GM19452 (cell line): Measurements from ENCODE around the gene HPCAL4.

ENCODE experiments used
- ATAC-seq: cut with Tn5 transposase; IDR thresholded peaks from one replicate; pipeline ENCODE4 v1.9.1; 2021; ENCODE audit not compliant: unreplicated experiment

HPCAL4 gene

GRCh38 chr1:39652554-39652953, 38.7 kb downstream of the HPCAL4 start:
- no peak for ATAC-seq

DNA sequence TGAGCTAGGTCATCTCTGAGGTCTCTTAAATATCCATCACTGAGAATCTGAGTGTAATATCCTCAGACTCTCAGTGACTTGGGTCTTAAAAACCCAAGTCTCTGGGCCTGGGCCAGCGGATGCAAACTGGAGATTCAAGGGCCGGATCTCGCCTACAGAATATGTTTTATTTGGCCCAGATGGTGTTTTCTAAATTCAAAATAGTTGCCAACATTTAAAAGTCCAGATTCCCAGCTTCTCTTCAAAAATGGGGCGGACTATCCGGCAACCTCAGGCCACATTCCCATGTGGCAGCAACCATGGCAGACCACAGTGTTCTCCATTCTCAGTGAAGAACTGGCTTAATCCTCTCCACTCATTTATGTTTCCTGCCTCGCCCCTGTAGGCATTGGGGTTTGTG, 39.1 kb downstream of the HPCAL4 start:
- ATAC-seq = no peak

- no peak for ATAC-seq
These were observed 40.8 kb downstream of the HPCAL4 start for GRCh38 chr1:39650431-39650830.

DNA sequence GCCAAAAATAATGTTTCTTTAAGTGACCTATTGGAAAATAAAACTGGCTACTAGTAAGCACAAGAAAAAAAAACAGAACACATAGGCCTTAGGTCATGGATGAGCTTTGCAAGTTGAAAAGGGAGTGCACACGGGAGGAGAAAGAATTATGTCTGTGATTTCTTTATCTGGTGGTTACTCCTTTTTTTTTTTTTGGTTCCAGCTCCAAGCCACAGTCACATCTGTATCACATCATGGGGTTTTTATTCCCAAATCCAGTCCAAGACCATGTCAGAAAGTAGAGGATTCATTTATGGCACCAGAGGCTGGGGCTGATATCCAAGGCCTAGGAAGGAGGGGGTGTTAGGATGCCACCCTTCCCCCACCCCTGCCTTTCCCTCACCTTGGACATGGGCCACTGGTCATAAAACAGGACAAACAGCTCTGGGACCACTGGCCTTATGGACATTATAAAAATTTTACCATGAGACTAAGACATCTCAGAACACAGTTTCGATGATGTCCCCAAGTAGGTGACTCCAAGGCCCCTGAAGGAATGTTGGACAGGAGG, 41.5 kb downstream of the HPCAL4 start:
- ATAC-seq = no peak

- ATAC-seq = no peak
These were observed 42.7 kb downstream of the HPCAL4 start for GRCh38 chr1:39648496-39648895.

- ATAC-seq = no peak
These were observed 44.0 kb downstream of the HPCAL4 start for GRCh38 chr1:39647247-39647646.

GRCh38 chr1:39646232-39647081, 44.8 kb downstream of the HPCAL4 start:
- no peak for ATAC-seq

- no peak for ATAC-seq
These were observed 45.7 kb downstream of the HPCAL4 start for GRCh38 chr1:39645411-39646043.

DNA sequence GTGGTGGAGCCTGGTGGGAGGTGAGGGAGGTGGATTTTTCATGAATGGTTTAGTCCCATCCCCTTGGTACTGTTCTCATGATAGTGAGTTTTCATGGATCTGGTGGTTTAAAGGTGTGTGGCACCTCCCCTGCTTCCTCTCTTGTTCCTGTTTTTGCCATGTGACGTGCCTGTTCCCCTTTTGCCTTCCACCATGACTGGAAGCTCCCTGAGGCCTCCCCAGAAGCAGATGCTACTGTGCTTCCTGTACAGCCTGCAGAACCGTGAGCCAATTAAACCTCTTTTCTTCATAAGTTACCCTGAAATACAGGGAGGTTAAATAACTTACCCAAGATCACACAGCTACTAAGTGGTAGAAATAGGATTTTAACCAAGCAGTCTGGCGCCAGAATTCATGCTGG, 47.5 kb downstream of the HPCAL4 start:
- no peak for ATAC-seq

DNA sequence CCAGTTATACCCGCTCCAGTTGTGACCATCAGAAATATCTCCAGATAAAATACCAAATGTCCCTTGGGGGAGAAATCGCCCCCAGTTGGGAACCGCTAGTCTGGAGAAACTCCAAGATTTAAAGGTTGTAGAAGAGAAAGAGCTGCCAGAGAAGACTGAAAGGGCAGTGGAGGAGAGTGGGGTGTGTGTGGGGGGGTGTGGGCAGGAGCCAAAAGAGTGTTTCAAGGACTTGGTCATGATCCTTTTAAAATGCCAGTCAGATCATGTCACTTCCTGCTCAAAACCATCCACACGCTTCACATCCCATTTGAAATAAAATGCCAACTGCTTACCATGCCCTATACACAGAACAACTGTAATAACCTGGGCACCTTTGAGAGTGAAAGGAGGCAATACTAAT, 48.4 kb downstream of the HPCAL4 start:
- no peak for ATAC-seq

DNA sequence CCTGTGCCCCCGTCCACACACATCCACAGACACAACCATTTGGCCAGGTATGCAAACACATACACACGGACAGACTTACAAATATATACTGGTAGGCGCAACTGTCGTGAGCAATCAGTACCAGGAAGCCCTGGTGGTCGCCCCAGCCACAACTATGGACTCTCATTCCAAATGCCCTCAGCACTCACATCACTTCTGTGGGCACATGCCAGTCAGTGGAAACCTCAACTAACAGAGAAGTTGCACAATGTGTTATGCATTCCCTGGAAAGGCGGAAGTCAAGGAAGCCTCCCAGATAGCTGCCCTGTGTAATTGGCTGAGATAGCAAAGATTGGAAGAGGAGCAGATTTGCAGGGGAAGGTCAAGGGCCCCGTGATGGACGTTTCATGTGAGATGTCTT, 50.4 kb downstream of the HPCAL4 start:
- ATAC-seq = no peak

DNA sequence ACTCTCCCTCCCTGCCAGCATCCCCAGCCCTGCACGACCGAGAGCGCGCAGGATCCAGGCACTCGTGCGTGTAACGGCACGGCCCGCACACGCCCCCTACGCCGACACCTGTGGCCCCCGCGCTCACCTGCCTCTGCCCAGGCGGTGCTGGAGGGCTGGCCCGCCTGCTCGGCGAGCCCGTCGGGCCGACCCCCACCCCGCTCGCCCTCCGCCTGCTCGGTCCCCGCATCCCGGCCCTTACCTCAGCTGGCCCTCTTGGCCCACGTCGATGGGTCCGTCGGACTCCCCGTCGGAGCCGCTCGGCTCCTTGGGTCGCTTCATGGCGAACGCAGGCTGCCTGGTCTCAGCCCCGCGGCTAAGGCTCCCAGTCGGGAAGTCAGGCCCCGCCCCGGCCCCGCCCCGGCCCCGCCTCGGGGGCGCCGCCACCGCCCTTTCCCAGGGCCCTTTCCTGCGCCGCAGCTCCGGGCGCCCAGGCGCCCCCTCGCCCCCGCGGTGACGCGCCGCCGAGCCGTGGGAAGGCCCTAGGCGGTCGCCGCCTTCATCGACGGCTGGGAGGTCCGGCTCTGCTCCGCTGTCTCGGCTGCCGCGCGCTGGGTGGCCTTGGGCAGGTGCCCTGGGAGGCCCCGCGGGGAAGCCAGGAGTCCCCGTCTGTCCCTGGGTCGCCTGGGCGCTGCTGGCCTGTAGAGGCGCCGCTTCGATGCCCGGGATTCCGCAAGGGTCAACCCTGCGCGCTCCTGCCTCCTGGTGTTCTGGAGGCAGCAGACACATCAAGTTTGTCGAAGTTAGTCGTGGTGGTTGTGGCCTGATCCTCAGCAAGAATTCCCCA, 51.7 kb downstream of the HPCAL4 start, which contains the start of gene HEYL:
TSS of gene HEYL (minus strand) at position 339 of the 826 bp plus-strand sequence. CDS start at position 321, 18 bp downstream.
- ATAC-seq = no peak

DNA sequence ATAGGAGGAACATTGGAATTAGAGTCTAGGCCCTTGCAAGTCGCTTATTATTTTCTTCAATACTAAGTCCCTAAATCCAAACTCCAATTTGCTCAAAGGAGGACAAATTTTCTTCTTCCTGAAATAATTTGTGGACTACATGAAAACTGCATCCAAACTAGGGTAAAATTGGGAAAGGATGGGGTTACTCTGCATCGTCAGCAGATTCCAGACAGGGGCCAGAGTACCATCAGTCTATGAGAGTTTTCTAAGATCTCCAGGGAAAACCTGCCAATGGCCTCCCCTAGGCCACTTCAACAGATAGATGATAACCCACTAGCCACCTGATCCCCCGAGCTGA, 52.3 kb downstream of the HPCAL4 start:
- ATAC-seq = no peak

DNA sequence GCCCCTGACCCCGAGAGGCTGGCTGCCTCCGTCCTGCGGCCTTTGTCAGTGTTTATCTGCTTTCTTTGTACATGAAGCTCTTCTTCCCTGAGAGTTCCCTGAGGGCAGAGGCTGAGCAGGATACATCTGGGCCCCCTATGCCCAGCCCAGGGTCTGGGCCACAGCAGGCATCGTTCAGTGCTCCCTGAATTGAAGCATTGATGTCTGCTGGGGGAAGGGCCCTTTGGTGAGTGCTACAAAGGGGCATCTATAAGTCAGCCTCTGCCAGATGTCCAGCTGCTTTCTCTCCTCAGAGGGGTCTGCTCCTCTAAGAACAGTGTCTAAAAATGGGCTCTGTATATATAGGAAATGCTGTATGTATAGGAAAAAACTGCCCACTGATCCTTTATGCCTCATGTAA, 53.9 kb downstream of the HPCAL4 start:
- no peak for ATAC-seq

DNA sequence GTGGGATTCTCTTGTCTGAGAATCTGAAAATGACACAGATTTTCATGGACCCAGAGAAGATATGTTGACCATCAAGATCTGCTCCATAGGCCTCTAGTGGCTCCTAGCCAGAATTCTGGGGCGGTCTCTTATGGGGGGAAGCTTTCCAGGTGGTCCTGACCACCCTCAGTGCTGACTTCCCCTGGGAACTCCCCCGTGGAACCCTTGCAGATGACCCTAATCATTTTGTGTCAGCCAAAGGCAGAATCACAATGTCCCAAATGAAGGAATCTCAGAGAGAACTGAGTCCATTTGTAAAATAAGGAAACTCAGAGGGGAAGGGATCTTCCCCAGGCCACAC, 55.4 kb downstream of the HPCAL4 start:
- ATAC-seq = no peak

GRCh38 chr1:39635205-39635870, 55.9 kb downstream of the HPCAL4 start:
- no peak for ATAC-seq

DNA sequence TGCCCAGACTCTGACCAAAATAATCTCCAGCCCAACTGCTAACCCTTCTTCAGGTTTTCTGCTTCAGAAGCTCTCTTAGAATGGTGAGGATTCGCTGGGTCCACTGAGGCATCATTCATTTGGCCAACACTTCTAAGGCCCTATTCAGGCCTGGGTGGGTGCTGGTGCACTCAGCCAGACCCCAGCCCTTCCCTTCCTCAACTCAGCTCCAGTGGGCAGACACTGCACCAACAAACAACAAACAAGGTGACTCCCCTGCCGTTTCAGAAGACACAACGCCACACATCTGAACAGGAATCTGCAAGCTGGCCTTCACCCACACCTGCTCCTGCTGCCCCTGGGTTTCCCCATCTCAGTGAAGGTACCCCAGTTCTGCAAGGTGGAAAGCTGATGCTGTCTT, 57.8 kb downstream of the HPCAL4 start:
- ATAC-seq = no peak

DNA sequence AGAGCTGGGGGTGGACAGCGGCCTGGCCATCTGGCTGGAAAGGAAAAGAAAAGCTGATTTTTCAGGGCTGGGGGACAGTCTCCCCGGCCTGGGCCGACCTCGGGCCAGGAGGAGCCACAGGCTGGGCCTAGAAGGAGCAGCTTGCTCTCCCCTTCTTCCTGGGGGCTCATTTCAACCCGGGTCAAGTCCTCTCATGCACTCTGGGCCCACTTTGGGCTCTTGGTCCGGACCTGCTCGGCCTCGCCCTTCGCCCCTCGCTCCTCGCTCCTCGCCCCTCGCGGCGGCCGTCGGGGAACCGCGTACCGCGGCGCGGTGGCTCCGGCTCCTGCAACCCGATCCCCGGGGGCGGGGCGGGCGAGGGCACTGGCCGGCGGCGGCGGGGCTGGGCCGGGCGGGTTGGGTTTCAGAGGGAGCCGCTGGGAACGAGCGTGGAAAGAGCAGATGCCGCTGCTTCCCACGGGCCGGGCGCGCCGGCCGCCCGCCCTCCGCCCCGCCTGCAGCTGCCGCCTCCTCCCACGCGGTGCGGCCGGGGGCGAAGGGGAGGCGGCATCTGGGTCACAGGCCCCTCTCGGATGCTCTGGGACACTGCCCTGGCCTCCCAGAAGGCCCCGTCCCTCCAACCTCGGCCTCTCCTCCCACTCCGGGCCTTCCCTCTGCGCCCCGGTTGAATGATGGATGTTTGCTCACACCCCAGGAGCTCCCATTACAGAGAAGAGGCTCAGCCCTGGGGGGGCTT, 58.4 kb downstream of the HPCAL4 start:
- ATAC-seq = no peak

DNA sequence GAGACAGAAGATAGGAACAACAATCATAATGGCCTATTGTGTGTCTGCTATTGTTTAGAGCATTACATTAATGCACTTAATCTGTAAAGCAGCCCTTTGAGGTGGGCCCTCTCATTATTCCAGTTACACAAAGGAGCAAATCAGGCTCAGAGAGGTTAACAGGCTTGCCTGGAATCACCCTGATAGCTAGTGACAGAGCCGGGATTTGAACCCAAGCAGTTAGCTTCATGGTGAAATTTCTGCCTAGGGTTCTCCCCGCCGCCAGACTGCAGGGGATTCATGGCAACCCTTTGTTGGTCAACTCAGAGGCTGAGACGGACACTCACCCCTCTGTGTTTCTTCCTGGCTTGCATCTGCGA, 58.9 kb downstream of the HPCAL4 start:
- ATAC-seq = no peak
